ENCODE results near the gene DRD2.

The DRD2 gene

DNA sequence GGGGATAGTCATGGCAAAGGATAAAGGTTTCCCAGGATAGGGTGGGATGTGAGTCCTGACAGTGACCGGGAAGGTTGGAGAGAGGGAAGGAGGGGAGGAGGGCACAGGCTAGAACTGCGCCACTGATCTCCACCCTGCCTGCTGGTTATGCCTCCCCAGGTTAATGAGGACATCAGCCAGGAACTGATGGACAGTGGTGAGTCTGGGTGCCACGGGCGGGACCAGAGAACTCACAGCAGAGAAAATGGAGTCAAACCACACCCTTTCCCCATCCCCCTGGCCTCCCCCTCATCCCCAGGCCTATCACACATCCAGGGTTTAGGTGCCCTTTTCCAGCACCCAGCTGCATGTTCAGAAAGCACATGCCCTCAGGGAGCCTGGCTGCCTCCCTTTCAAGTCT, 77.4 kb downstream of the DRD2 start:
- FAIRE-seq: no peak

GRCh38 chr11:113397212-113397611, 78.0 kb downstream of the DRD2 start:
- FAIRE-seq: no peak

DNA sequence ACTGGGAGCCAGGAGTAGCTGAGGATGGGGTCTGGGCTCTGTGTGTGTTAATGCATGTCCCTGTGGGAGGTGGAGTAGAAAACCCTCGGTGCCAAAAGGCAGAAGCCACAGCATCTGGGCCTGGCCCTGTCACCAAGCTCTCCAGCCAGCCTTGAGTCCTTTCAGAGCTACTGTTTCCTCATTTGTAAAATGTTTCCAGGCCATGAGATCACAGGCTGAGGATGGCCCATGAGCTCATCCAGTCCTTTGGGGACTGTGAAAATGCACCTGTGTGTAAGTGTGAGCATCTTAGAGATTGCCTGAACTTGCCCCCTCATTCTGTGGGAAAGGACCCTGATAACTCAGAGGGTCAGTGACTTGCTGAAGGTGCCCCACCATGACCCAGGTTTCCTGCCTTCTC, 78.5 kb downstream of the DRD2 start:
- FAIRE-seq: no peak

DNA sequence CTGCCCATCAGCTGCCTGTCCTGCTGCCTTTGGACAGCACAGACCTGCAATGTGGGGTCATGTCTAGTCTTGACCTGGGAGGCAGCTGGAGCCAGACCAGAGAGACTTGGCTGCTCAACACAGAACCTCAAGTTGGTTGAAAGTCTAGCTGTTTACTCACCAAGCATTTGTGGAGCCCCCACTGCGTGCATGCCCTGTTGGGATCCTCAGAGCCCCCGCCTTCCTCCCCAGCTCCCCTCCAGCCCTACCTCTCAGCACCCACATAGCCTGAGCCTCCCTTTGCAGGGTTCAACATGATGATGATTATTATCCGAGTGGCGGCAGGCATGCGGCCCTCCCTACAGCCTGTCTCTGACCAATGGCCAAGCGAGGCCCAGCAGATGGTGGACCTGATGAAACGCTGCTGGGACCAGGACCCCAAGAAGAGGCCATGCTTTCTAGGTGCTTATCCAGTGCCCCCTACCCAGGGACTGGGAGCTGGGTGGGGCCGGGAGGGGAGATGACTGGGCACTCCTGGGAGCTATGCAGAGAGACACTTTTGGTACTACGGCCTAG, 79.3 kb downstream of the DRD2 start:
- no peak for FAIRE-seq

GRCh38 chr11:113394919-113395318, 80.3 kb downstream of the DRD2 start:
- no peak for FAIRE-seq

DNA sequence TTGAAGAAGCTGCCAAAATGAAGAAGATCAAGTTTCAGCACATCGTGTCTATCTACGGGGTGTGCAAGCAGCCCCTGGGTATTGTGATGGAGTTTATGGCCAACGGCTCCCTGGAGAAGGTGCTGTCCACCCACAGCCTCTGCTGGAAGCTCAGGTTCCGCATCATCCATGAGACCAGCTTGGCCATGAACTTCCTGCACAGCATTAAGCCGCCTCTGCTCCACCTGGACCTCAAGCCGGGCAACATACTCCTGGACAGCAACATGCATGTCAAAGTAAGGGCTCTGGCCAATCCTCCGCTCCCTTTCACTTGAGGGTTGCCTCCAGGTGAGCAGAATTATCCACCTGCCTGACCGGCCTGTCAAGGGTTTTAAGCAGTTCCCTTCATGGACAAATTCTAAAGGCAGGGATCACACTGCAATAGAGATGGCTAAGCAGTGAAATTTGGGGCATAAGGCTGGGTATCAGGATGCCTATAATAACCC, 81.7 kb downstream of the DRD2 start:
- FAIRE-seq: no peak

DNA sequence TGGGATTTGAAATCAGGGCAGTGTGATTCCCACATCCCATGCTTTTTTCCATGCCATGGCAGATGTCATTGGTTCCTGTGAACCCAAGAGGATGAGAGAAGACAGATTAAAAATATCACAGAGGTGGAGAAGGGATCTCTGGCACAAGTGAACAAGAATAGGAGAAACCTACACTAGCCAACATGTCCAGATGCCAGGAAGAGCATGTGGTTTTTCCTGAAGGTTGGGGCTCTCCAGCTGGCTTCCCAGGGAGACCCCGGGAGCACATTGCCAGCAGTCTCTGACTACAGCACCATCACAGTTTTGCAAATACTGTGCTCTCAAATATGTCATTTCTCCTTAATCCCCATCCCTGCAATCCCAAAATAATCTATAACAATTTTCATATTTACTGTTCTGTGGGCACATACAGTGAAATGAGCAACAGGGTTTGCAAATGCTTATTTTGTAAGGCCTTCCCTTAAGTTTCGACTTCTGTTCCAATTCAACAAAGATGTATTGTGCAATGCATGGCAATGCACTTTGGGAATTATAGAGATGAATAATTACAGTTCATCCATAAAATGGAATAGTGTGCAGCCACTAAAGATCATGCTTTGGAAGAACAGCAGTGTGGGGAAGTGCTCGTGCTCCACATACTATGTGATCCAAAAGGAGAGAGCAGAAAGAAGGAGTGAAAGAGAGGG, 82.8 kb downstream of the DRD2 start:
- FAIRE-seq: no peak

- FAIRE-seq: no peak
Measured at GRCh38 chr11:113389272-113389671, 85.9 kb downstream of the DRD2 start.

- no peak for FAIRE-seq
Measured at GRCh38 chr11:113387605-113388211, 87.5 kb downstream of the DRD2 start, which contains the start of gene ANKK1. Gene ANKK1 (plus strand): TSS chr11:113387779. CDS start chr11:113387885, 106 bp downstream.

GRCh38 chr11:113386866-113387265, 88.3 kb downstream of the DRD2 start:
- FAIRE-seq: no peak

DNA sequence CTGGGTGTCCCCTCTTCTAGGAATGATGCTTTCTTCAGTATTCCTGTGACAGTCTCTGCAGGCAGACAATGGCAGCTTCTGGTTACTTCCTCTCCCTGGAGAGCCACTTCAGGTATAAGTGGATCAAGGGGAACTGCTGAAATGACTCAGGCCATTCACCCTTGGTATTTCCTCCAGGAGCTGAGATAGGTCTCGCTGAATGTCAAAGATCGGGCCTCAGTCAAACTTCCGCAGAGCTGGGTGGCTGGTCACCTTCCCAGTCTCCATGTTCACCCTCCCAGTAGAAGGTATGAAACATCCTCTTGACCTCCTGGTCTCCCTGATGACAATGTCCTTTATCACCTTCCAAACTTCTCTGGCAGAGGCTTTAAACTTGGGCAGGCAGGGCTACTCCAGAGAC, 89.4 kb downstream of the DRD2 start:
- FAIRE-seq: no peak

DNA sequence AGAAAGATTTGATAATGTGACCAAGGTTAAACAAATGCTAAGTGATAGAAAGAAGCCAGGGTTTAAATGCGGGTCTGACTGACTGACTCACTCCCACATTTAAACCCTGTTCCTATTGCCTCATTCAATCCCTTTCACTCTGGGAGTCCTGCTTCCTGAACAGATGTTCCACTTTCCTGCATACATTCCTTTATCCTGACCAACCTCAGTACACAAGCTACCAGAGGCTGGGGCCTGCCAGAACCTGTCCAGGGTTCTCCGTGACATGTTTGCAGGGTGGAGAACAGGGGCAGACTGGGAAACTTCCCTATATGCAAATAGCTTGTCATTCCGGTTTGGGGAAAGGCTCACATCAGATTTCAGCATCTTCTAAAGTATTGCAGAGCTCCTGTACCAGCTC, 90.6 kb downstream of the DRD2 start:
- no peak for FAIRE-seq

- FAIRE-seq: no peak
Measured at GRCh38 chr11:113382121-113382520, 93.1 kb downstream of the DRD2 start.

- FAIRE-seq: no peak
Measured at GRCh38 chr11:113378692-113379091, 96.5 kb downstream of the DRD2 start.

DNA sequence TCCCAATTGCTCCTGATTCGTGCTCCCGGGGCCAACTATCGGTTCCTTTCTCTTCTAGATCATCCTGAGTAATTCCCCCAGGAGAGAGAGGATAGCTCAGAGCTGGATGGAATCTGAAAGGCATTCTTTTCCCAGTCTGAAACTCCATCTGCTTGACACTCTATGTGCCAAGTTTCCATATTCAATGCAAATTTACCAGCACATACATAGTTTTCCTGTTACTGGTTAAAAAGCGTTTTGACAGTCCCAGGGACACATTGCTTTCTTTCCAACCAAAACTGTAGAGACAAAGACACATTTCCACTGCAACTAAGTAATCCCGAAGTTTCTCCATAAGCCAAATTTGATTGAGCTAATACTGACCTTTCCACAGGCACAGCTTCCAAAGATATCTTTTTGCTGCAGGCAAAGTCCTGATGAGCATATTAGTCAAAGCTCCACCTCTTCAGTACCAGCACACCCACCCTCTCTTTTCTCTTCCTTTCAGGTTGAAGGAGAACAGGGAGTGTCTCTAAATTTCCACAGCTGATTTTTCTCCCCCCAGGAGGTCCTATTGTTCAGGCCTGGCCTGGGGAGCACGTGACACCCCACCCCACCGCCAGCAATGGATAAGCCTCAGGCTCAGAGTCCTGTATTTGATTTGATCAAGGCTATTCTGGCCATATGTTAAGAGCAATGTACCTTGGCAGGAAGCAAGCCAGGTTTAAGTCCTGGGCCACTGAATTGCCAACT, 97.4 kb downstream of the DRD2 start:
- no peak for FAIRE-seq

GRCh38 chr11:113376156-113376555, 99.0 kb downstream of the DRD2 start:
- FAIRE-seq: no peak

GRCh38 chr11:113375402-113375801, 99.8 kb downstream of the DRD2 start:
- FAIRE-seq: no peak

DNA sequence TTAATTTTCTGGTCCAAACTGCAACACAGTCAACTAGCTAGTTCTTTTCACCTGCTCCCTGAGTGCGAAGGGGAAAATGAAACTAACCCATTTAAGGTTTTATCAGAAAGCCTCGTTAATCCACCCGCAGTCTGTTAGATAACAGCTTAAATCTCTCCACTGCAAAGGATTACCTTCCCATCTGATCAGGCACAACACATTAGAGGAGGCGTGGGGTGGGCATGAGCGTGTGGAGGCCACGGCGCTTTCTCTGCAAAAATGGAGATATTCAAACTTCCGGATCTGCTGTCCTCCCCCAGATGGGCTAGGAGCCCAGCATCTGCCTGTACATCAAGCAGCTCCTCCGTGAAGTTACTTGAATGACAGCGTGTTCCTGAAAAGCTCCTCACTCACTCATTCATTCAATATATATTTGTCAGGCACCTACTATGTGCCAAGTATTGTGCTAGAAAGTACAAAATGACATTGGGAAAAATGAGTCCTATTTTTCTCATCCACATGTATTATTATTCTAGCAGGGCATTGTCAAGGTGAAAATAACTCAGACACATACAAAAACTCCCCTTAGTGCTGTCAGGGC, 101.1 kb downstream of the DRD2 start:
- no peak for FAIRE-seq

GRCh38 chr11:113373306-113373705, 101.9 kb downstream of the DRD2 start:
- FAIRE-seq: no peak

GRCh38 chr11:113372309-113372708, 102.9 kb downstream of the DRD2 start:
- FAIRE-seq: no peak

GRCh38 chr11:113370634-113371033, 104.6 kb downstream of the DRD2 start:
- FAIRE-seq: no peak

- no peak for FAIRE-seq
Measured at GRCh38 chr11:113369411-113369810, 105.8 kb downstream of the DRD2 start.

DNA sequence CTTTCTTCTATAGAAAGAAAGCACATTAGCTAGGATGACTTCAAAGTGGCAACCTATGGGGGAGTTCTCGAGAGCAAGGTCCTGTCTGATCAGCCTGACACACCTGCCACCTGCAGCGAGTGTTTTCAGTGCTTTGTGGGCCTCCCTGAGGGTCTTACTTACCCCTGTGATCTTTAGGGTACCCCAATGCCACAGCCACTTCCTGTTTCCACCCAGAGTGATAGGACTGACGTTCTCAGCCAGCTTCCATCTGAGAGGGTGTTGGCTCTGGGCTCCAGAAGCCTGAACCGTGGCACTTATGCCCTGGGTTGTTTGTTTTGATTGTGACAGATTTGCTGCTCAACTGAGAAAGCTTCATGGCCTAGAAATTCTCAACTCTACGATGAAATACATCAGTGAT, 109.3 kb downstream of the DRD2 start:
- no peak for FAIRE-seq

Data from TTC549 (cell line).